HUES64 (cell line): ENCODE measurements around the gene DAZ4. TPM values are rescaled to one million over a fixed set of nuclear protein-coding genes. Genes with fewer than 3 reads are reported as not detected.
"Not testable (repeated sequence)": the region's sequence is repeated elsewhere in the genome, so short reads cannot be mapped to it uniquely, and the experiment has no call there.

ENCODE experiments used
- H3K27ac ChIP-seq: 2 replicates; pipeline ENCODE4 v1.7.0; 2013; ENCODE audit warnings: low read depth, low read length, inconsistent platforms
- H3K27me3 ChIP-seq: 2 replicates; pipeline ENCODE4 v1.6.1; 2013; ENCODE audit warnings: mild to moderate bottlenecking, low read length; ENCODE audit not compliant: insufficient read depth
- H3K36me3 ChIP-seq: 2 replicates; pipeline ENCODE4 v1.6.1; 2013; ENCODE audit warnings: mild to moderate bottlenecking, low read length; ENCODE audit not compliant: insufficient read depth
- H3K4me1 ChIP-seq: 2 replicates; pipeline ENCODE4 v1.6.1; 2013; ENCODE audit warnings: mild to moderate bottlenecking, low read length, moderate library complexity; ENCODE audit not compliant: insufficient read depth
- H3K4me3 ChIP-seq: 2 replicates; pipeline ENCODE4 v1.5.1; 2013; ENCODE audit warnings: mild to moderate bottlenecking, low read length, moderate library complexity
- H3K9ac ChIP-seq: 2 replicates; pipeline ENCODE4 v1.6.1; 2013; ENCODE audit warnings: mild to moderate bottlenecking, low read depth, low read length
- H3K9me3 ChIP-seq: 2 replicates; pipeline ENCODE4 v1.6.1; 2013; ENCODE audit warnings: low read depth, low read length; ENCODE audit not compliant: insufficient read depth
- WGBS: fragments of 150-250, 120-280 bp; methylation state at CpG from one replicate; pipeline ENCODE4 v1.1.7; 2013; ENCODE audit warnings: missing lambda C conversion rate; 5-methylcytosine and 5-hydroxymethylcytosine counted together
- polyA plus RNA-seq, 2 experiments: library from polyadenylated mRNA; stranded (reverse); fragments of 50-300 nt; gene quantifications; one replicate each; pipeline ENCODE4 v1.2.3, GENCODE V29; 2013

Gene DAZ4, protein sequence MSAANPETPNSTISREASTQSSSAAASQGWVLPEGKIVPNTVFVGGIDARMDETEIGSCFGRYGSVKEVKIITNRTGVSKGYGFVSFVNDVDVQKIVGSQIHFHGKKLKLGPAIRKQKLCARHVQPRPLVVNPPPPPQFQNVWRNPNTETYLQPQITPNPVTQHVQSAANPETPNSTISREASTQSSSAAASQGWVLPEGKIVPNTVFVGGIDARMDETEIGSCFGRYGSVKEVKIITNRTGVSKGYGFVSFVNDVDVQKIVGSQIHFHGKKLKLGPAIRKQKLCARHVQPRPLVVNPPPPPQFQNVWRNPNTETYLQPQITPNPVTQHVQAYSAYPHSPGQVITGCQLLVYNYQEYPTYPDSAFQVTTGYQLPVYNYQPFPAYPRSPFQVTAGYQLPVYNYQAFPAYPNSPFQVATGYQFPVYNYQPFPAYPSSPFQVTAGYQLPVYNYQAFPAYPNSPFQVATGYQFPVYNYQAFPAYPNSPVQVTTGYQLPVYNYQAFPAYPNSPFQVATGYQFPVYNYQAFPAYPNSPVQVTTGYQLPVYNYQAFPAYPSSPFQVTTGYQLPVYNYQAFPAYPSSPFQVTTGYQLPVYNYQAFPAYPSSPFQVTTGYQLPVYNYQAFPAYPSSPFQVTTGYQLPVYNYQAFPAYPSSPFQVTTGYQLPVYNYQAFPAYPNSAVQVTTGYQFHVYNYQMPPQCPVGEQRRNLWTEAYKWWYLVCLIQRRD
- polyA plus RNA-seq (2013, experiment 1 of 2): not detected
- not detected for polyA plus RNA-seq (2013, experiment 2 of 2)

DNA sequence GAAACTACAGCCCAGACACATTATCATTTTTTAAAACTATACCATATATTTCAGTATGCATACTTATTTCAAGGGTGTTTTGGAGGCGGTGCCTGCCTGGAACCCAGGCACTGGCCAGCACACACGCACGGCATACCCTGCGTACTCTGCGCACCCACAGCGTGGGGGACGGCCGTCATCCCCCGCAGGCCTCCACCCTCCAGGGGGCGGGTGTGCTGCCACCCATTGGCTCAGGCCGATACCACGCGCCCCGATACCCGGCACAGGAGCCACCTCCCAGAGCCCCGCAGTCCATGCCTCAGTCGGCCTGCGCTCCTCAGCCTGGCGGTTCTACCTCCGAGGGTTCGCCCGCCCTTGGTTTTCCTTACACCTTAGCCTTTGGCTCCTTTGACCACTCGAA, at the start of gene DAZ4:
DAZ4 (plus strand) TSS at position 301 of the 400 bp plus-strand sequence. CDS start 208 bp downstream, outside the sequence.
- not testable (repeated sequence) for H3K4me1 ChIP-seq, H3K36me3 ChIP-seq, H3K27me3 ChIP-seq, H3K9me3 ChIP-seq, H3K9ac ChIP-seq, H3K4me3 ChIP-seq, H3K27ac ChIP-seq
- WGBS: 87% methylated on average over 3 of the region's 23 CpGs

DNA sequence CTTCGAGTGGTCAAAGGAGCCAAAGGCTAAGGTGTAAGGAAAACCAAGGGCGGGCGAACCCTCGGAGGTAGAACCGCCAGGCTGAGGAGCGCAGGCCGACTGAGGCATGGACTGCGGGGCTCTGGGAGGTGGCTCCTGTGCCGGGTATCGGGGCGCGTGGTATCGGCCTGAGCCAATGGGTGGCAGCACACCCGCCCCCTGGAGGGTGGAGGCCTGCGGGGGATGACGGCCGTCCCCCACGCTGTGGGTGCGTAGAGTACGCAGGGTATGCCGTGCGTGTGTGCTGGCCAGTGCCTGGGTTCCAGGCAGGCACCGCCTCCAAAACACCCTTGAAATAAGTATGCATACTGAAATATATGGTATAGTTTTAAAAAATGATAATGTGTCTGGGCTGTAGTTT, 20.4 kb upstream of the DAZ4 start, which contains the start of gene DAZ3:
DAZ3 (minus strand) TSS at position 101 of the 400 bp plus-strand sequence. CDS start 208 bp downstream, outside the sequence.
- H3K36me3 ChIP-seq, H3K9ac ChIP-seq, H3K4me3 ChIP-seq, H3K27me3 ChIP-seq, H3K4me1 ChIP-seq, H3K9me3 ChIP-seq, H3K27ac ChIP-seq: not testable (repeated sequence)
- WGBS: no CpG with 5 or more reads among the region's 23 CpGs

DNA sequence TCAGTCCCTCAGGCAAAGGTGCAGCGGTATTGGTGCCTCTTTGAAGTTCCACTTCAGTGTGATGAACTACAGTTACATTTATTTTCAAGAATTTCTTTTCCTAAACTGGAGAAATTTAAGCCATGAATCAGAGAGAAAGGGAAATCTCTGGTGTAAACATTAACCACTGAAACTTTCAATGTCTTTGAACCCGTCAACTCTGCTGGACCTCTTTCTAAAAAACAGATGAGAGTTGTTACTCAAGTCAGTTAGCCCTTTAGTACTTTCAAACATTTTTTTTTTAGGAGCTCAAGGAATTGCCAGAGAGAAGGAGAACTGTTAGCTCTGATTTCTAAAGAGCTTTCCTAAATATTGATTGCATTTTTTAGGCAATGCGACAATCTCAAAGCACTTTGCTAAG, 11.9 kb upstream of the DAZ4 start:
- not testable (repeated sequence) for H3K4me3 ChIP-seq, H3K9me3 ChIP-seq, H3K4me1 ChIP-seq, H3K36me3 ChIP-seq, H3K27me3 ChIP-seq, H3K27ac ChIP-seq, H3K9ac ChIP-seq
- no CpG with 5 or more reads among the region's 3 CpGs for WGBS

DNA sequence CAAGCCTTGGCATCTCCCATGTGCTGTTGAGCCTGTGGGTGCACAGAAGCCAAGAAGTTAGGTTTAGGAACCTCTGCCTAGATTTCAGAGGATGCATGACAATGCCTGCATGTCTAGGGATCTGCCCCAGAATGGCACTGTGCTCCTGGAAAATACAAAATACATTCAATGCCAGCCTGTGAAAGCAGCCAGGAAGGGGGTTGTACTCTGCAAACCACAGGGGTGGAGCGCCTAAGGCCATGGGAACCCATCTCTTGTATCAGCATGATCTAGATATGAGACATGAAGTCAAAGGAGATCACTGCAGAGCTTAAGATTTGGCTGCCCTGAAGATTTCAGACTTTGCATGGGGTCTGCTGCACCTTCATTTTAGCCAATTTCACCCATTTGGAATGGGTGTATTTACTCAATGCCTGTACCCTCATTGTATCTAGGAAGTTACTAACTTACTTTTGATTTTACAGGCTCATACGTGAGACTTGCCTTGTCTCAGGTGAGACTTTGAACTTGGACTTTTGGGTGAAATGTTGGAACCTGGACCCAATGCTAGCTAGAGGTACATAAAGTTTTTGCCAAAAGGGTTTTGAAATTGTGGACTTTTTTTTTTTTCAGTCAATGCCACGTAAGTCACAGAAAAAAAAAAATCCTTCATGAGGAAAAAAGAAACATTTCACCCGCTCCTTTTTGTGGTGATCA, 9.4 kb upstream of the DAZ4 start:
- H3K9me3 ChIP-seq, H3K4me1 ChIP-seq, H3K36me3 ChIP-seq, H3K4me3 ChIP-seq, H3K9ac ChIP-seq, H3K27me3 ChIP-seq, H3K27ac ChIP-seq: not testable (repeated sequence)
- WGBS: no CpG with 5 or more reads among the region's 4 CpGs

DNA sequence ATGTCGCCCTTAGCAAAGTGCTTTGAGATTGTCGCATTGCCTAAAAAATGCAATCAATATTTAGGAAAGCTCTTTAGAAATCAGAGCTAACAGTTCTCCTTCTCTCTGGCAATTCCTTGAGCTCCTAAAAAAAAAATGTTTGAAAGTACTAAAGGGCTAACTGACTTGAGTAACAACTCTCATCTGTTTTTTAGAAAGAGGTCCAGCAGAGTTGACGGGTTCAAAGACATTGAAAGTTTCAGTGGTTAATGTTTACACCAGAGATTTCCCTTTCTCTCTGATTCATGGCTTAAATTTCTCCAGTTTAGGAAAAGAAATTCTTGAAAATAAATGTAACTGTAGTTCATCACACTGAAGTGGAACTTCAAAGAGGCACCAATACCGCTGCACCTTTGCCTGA, 8.7 kb upstream of the DAZ4 start:
- not testable (repeated sequence) for H3K36me3 ChIP-seq, H3K27ac ChIP-seq, H3K9ac ChIP-seq, H3K4me1 ChIP-seq, H3K9me3 ChIP-seq, H3K4me3 ChIP-seq, H3K27me3 ChIP-seq
- no CpG with 5 or more reads among the region's 4 CpGs for WGBS
